SK-N-SH (cell line): Measurements from ENCODE around the gene TCHHL1. TPM values are rescaled to one million over a fixed set of nuclear protein-coding genes. Genes with fewer than 3 reads are reported as not detected.

Source experiments
- CTCF ChIA-PET: fragments of 300-600, 350-600 bp; formaldehyde crosslinking; extraction: SDS; loops from one replicate; lab custom pipeline; 2021; lab: Yijun Ruan, JAX
- POLR2A ChIA-PET: fragments of 350-600 bp; sonication (Branson Sonifier 250); formaldehyde crosslinking; extraction: SDS; loops from one replicate; lab custom pipeline; 2020; ENCODE audit warnings: antibody characterized with exemption, inconsistent platforms; lab: Yijun Ruan, JAX
- DNase-seq: peaks from one replicate; pipeline ENCODE4 v3.0.0; 2012
- H2AFZ ChIP-seq: fragments of 200-600 bp; sonication (generic); 2 replicates; pipeline ENCODE4 v1.8.1; 2016; ENCODE audit warnings: antibody characterized with exemption, mild to moderate bottlenecking, low read depth
- H3F3A ChIP-seq: fragments of 200-600 bp; sonication (generic); replicated peaks from 2 replicates; pipeline ENCODE3; 2016; ENCODE audit warnings: antibody characterized with exemption, mild to moderate bottlenecking; ENCODE audit not compliant: insufficient read depth
- H3K27ac ChIP-seq, 2 experiments: fragments of 200-500 bp in 1 of 2; fragments of 200-600 bp in 1 of 2; sonication (Bioruptor generic) in 1 of 2; sonication (generic), shearing (Covaris generic) in 1 of 2; 2 replicates each; pipeline versions ENCODE4 v1.5.1 to v1.6.1; 2014 to 2016; ENCODE audit warnings: low read depth in 2 of 2, inconsistent platforms in 1 of 2, low read length in 1 of 2, mild to moderate bottlenecking in 1 of 2, mixed read lengths in 1 of 2
- H3K27me3 ChIP-seq: fragments of 200-600 bp; sonication (generic), shearing (Covaris generic); 2 replicates; pipeline ENCODE4 v1.6.1; 2016; ENCODE audit warnings: mixed run types; ENCODE audit not compliant: insufficient read depth
- H3K36me3 ChIP-seq, 2 experiments: fragments of 200-500 bp in 1 of 2; fragments of 200-600 bp in 1 of 2; sonication (Bioruptor generic) in 1 of 2; sonication (generic) in 1 of 2; replicated peaks in 1 of 2; 2 replicates each; pipeline versions ENCODE3 to v1.5.1; 2014 to 2016; ENCODE audit warnings: low read length in 1 of 2, mild to moderate bottlenecking in 1 of 2; ENCODE audit not compliant: insufficient read depth in 2 of 2, control insufficient read depth in 1 of 2
- H3K4me1 ChIP-seq, 2 experiments: fragments of 200-500 bp in 1 of 2; fragments of 200-600 bp in 1 of 2; sonication (Bioruptor generic) in 1 of 2; sonication (generic), shearing (Covaris generic) in 1 of 2; 2 replicates each; pipeline versions ENCODE4 v1.5.1 to v1.6.1; 2014 to 2016; ENCODE audit warnings: low read depth in 1 of 2, low read length in 1 of 2, mixed run types in 1 of 2; ENCODE audit not compliant: insufficient read depth in 2 of 2, control insufficient read depth in 1 of 2
- H3K4me2 ChIP-seq: fragments of 200-600 bp; sonication (generic), shearing (Covaris generic); 2 replicates; pipeline ENCODE4 v1.6.1; 2017; ENCODE audit warnings: mixed run types
- H3K4me3 ChIP-seq, 2 experiments: fragments of 200-500 bp in 1 of 2; fragments of 200-600 bp in 1 of 2; sonication (Bioruptor generic) in 1 of 2; sonication (generic), shearing (Covaris generic) in 1 of 2; 2 replicates each; pipeline versions ENCODE4 v1.5.1 to v1.8.1; 2014 to 2016; ENCODE audit warnings: low read depth in 2 of 2, inconsistent platforms in 1 of 2, low read length in 1 of 2, mild to moderate bottlenecking in 1 of 2, mixed read lengths in 1 of 2, moderate library complexity in 1 of 2
- H3K79me2 ChIP-seq: fragments of 200-600 bp; sonication (generic); 2 replicates; pipeline ENCODE4 v1.8.1; 2017; ENCODE audit warnings: mild to moderate bottlenecking; ENCODE audit not compliant: insufficient read depth
- H3K9ac ChIP-seq: fragments of 200-600 bp; sonication (generic); 2 replicates; pipeline ENCODE4 v1.6.1; 2017; ENCODE audit warnings: mixed run types
- H3K9me2 ChIP-seq: fragments of 200-600 bp; sonication (generic); 2 replicates; pipeline ENCODE4 v1.6.1; 2017; ENCODE audit warnings: mixed run types
- H3K9me3 ChIP-seq: fragments of 200-600 bp; sonication (generic); 2 replicates; pipeline ENCODE4 v1.6.1; 2017; ENCODE audit warnings: mixed run types, mild to moderate bottlenecking, moderate library complexity
- H4K20me1 ChIP-seq: fragments of 200-600 bp; sonication (generic); 2 replicates; pipeline ENCODE4 v1.6.1; 2017; ENCODE audit warnings: mild to moderate bottlenecking, mixed run types; ENCODE audit not compliant: insufficient read depth
- CHD2 ChIP-seq: fragments of 150-350 bp; IDR thresholded peaks from 2 replicates; pipeline ENCODE4 v1.6.1; 2018; ENCODE audit warnings: low read length; ENCODE audit not compliant: partially characterized antibody
- EP300 ChIP-seq, 2 experiments: IDR thresholded peaks; 2 replicates each; pipeline versions ENCODE4 v1.4.0 to v1.6.1; 2012; ENCODE audit warnings: borderline replicate concordance in 1 of 2, low read depth in 1 of 2, low read length in 1 of 2
- FOSL2 ChIP-seq: IDR thresholded peaks from 2 replicates; pipeline ENCODE4 v1.4.0; 2012; ENCODE audit warnings: low read depth, mild to moderate bottlenecking, moderate library complexity, borderline replicate concordance
- FOXM1 ChIP-seq: IDR thresholded peaks from 2 replicates; pipeline ENCODE4 v1.4.0; 2012; ENCODE audit warnings: low read depth, mild to moderate bottlenecking
- JUND ChIP-seq: IDR thresholded peaks from 2 replicates; pipeline ENCODE4 v1.4.0; 2012
- MAX ChIP-seq: IDR thresholded peaks from 2 replicates; pipeline ENCODE4 v1.4.0; 2012; ENCODE audit warnings: low read depth
- MEF2A ChIP-seq: IDR thresholded peaks from 2 replicates; pipeline ENCODE4 v1.4.0; 2012; ENCODE audit warnings: low read depth, borderline replicate concordance
- NFIC ChIP-seq: IDR thresholded peaks from 2 replicates; pipeline ENCODE4 v1.4.0; 2012; ENCODE audit warnings: borderline replicate concordance
- PBX3 ChIP-seq: IDR thresholded peaks from 2 replicates; pipeline ENCODE4; 2012
- RCOR1 ChIP-seq: fragments of 150-350 bp; IDR thresholded peaks from 2 replicates; pipeline ENCODE4 v1.6.1; 2017; ENCODE audit warnings: antibody characterized with exemption, low read length
- RFX5 ChIP-seq: IDR thresholded peaks from 2 replicates; pipeline ENCODE4 v1.6.1; 2012; ENCODE audit warnings: mild to moderate bottlenecking, improper control_type of control experiment, low read length
- SIN3A ChIP-seq: IDR thresholded peaks from 2 replicates; pipeline ENCODE4 v1.6.1; 2012; ENCODE audit warnings: low read depth, mild to moderate bottlenecking, low read length, moderate library complexity, borderline replicate concordance
- SMC3 ChIP-seq: IDR thresholded peaks from 2 replicates; pipeline ENCODE4 v1.6.1; 2012; ENCODE audit warnings: low read depth, low read length, improper control_type of control experiment
- TCF12 ChIP-seq: IDR thresholded peaks from 2 replicates; pipeline ENCODE4 v1.4.0; 2012
- USF1 ChIP-seq: IDR thresholded peaks from 2 replicates; pipeline ENCODE4 v1.4.0; 2012; ENCODE audit warnings: low read depth, borderline replicate concordance
- USF2 ChIP-seq: fragments of 150-350 bp; IDR thresholded peaks from 2 replicates; pipeline ENCODE4 v1.6.1; 2017; ENCODE audit warnings: antibody characterized with exemption, low read length, low read depth, borderline replicate concordance
- ZBTB33 ChIP-seq: IDR thresholded peaks from 2 replicates; pipeline ENCODE4 v1.4.0; 2012; ENCODE audit warnings: low read depth, borderline replicate concordance
- polyA plus RNA-seq, 3 experiments: library from polyadenylated mRNA; depleted of rRNA; stranded (reverse); fragments of >200 nt; gene quantifications; 2 replicates each; pipeline ENCODE4 v1.2.3, GENCODE V29; 2012

Gene TCHHL1
- polyA plus RNA-seq, 1 of the 3 experiments (the other 2 are of a cell fraction), result not detected

- no peaks in the 10 kb centered on the region for H3K9me3 ChIP-seq
- ChIA-PET POLR2A (no interaction called here), CTCF (interaction anchor here (1.4 kb wide), 1 partner anchor 9 kb away, joined by 5 read pairs; no protein-coding TSS in a partner anchor)
- H3K27me3 ChIP-seq, result peaks cover 30% of the 10 kb centered on the region
- no peak overlapping the region for H2AFZ ChIP-seq
- no peaks in the 10 kb centered on the region for H3K9me2 ChIP-seq
- H3K9ac ChIP-seq, result no peak overlapping the region
- H3F3A ChIP-seq, result no peaks in the 10 kb centered on the region
- no peak for DNase-seq
- H4K20me1 ChIP-seq, result no peaks in the 10 kb centered on the region
- no peaks in the 10 kb centered on the region for H3K79me2 ChIP-seq
- no peak overlapping the region for H3K27ac ChIP-seq
- H3K4me2 ChIP-seq, result no peak overlapping the region
- TF ChIP-seq MAX (no peak), JUND (no peak), EP300 (IDR thresholded peaks at IDR 0.05; ENCODE audit: borderline replicate concordance in 1 of 2, low read depth in 1 of 2, low read length in 1 of 2) (no peak), RFX5 (no peak), FOSL2 (no peak), FOXM1 (no peak), TCF12 (no peak), ZBTB33 (no peak), USF2 (no peak), SIN3A (no peak), CHD2 (no peak), NFIC (no peak), USF1 (no peak), SMC3 (no peak), RCOR1 (no peak), PBX3 (no peak), MEF2A (no peak)
- TF ChIP-seq, all 33 proteins: peak for 0
- Histone ChIP-seq H3K4me3 (no peak overlapping the region), H3K4me1 (no peaks in the 10 kb centered on the region), H3K36me3 (no peaks in the 10 kb centered on the region)
Observed at GRCh38 chr1:152061952-152062351, 26.9 kb downstream of the TCHHL1 start.
